Spinal cord (tissue), 10 donors: ENCODE measurements around the gene ELOVL4. TPM values are rescaled to one million over a fixed set of nuclear protein-coding genes. Genes with fewer than 3 reads are reported as not detected.

Source experiments
- DNase-seq, 6 donors: peaks; one replicate each; pipeline versions ENCODE4 v3.0.0 to v3.0.0-alpha.2; 2013 to 2015; ENCODE audit warnings: low spot score in 6 of 6, low read depth in 4 of 6
- H3K27ac ChIP-seq: one replicate; pipeline ENCODE4 v1.5.1; 2013; ENCODE audit warnings: low read depth, low read length, control low read depth
- H3K27me3 ChIP-seq: one replicate; pipeline ENCODE4 v1.6.1; 2013; ENCODE audit warnings: low read length; ENCODE audit not compliant: control insufficient read depth, insufficient read depth
- H3K36me3 ChIP-seq: one replicate; pipeline ENCODE4 v1.6.1; 2013; ENCODE audit warnings: low read length; ENCODE audit not compliant: control insufficient read depth, insufficient read depth
- H3K4me1 ChIP-seq: one replicate; pipeline ENCODE4 v1.6.1; 2013; ENCODE audit warnings: low read length; ENCODE audit not compliant: control insufficient read depth, insufficient read depth
- H3K4me3 ChIP-seq: one replicate; pipeline ENCODE4 v1.5.1; 2013; ENCODE audit warnings: low read depth, low read length, control low read depth
- H3K9me3 ChIP-seq: one replicate; pipeline ENCODE4 v1.6.1; 2013; ENCODE audit warnings: low read length; ENCODE audit not compliant: control insufficient read depth, insufficient read depth
- WGBS: methylation state at CpG from one replicate; pipeline ENCODE4 v1.1.5; 2013; ENCODE audit warnings: missing lambda C conversion rate; ENCODE audit not compliant: insufficient coverage; 5-methylcytosine and 5-hydroxymethylcytosine counted together
- polyA plus RNA-seq, 2 donors: library from polyadenylated mRNA; unstranded; fragments of 120-200 nt; gene quantifications; one replicate each; pipeline ENCODE4 v1.2.1, GENCODE V29; 2013; ENCODE audit not compliant: insufficient read length in 2 of 2
- total RNA-seq, 2 donors: library from RNA; depleted of rRNA in 1 of 2; stranded (reverse); fragments of 120-200 nt in 1 of 2; fragments of >200 nt in 1 of 2; gene quantifications; one replicate each; pipeline versions ENCODE4 v1.2.3 to v1.2.4, GENCODE V29; 2013 to 2014
- donor health status: healthy.

Gene ELOVL4
- total and polyA plus RNA-seq, 4 donors = 11.0 to 78.2 (median 63.4) TPM

DNA sequence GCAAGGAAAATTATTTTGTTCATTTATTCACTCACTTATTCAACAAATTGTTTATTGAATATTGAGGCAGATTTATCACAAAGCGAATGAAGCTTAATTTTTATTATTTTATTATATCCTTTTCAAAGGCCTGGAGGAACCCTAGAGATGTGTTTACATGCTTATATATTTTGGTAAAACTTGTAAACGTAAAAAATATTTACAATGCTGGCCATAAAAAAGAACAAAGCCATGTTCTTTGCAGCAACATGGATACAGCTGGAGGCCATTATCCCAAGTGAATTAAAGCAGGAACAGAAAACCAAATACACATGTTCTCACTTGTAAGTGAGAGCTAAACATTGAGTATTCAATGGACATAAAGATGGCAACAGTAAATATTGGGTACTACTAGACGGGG lies 58.8 kb downstream of the ELOVL4 start:
- WGBS = no CpG with 5 or more reads among the region's 3 CpGs
- Histone ChIP-seq H3K4me1 (no peaks in the 10 kb centered on the region), H3K27ac (no peak overlapping the region), H3K9me3 (no peaks in the 10 kb centered on the region), H3K27me3 (no peaks in the 10 kb centered on the region), H3K4me3 (no peak overlapping the region), H3K36me3 (no peaks in the 10 kb centered on the region)
- no peak for DNase-seq

DNA sequence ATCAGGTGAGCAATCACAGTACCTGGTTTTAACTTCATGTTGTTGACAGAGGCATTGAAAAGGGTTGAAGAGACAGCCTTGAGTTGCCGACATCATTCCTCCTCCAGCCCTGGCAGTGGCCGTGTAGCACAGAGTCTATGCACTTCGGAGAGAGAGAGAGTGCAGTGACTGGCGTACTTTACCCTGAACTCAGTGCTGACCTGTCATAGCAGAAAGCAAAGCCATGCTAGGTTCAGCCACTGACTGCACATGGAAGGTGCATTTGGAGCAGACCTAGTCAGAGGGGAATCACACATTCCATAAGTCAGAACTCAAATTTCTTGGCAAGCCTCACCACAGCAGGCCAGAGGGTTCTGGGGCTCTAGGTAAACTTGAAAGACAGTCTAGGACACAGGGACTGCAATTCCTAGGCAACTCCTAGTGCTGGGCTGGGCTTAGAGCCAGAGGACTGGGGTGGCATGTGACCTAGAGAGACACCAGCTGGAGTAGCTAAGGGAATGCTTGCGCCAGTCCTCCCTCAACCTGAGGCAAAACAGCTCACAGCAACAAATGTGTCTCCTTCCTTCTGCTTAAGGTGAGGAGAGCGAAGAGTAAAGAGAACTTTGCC lies 69.1 kb downstream of the ELOVL4 start:
- 100% methylated on average over 4 of the region's 6 CpGs for WGBS
- Histone ChIP-seq H3K9me3 (peaks cover 1% of the 10 kb centered on the region), H3K36me3 (no peaks in the 10 kb centered on the region), H3K27me3 (no peaks in the 10 kb centered on the region), H3K4me1 (no peaks in the 10 kb centered on the region), H3K27ac (no peak overlapping the region), H3K4me3 (no peak overlapping the region)
- no peak for DNase-seq

DNA sequence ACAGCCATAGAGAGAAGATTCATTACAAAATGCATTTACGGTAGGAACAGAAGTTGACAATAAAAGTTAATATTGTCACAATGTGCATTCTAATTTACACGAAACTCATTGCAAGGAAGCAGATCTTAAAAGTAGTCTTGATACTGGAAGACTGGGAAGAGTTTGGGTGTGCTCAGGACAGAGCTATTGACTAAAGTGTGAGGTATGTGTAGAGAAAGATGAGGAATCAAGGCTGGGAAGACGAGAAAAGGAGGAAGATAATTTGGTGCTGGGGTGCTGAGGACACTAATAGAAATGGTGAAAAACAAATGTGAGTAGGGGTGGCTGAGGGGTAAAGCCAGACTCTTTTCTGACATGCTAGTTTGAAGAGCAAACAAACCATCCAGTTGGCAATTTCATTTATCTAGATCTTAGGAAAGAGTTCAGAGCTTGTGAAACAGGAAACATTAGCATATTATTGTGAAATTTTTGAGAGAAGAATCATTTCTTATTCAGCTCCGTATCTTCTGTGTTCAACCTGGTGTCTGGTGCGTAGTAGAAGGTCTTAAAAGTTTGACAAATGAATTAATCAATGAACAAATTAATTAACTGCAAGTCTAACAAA lies 72.7 kb downstream of the ELOVL4 start:
- Histone ChIP-seq H3K27ac (no peak overlapping the region), H3K4me1 (peaks cover 2% of the 10 kb centered on the region), H3K9me3 (no peaks in the 10 kb centered on the region), H3K27me3 (no peaks in the 10 kb centered on the region), H3K36me3 (no peaks in the 10 kb centered on the region), H3K4me3 (no peak overlapping the region)
- DNase-seq = no peak
- WGBS = 97% methylated on average over 4 of the region's 5 CpGs

DNA sequence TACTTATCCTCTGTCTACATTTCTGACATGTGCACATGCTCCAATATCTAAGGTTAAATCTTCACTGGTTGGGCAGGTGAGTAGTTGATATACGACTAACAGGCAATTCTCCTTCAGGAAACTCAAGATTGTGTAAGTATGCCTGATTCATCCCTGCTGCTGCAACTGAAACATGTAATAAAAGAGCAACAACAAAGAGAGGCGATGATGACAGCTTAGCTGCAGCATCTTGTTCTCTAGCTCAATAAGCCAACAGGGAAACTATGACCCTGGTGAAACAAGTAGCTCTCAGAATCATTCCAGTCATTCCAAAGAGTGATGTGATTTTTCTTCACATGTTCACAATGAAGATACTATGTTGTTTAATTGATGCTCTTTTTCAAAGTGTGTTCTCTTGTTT lies 74.4 kb downstream of the ELOVL4 start:
- no peak overlapping the region for H3K27ac ChIP-seq
- no peak for DNase-seq

DNA sequence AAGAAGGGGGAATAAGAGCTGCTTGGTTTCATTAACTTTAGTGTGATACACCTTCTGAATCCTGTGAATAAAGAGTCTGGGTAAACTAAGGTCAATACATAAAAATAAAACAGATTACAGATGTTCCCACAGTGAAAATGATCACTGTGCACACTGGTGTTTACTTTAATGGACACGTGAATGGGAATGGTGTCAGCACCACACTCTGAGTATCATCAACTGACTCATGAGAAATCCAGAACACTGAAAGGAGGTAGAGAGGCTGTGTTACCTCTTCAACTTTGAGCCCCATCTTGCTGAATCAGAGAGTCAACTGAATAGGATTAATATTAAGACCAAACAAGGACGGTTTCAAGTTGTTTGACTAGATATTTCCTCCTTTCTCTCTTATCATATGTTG lies 75.0 kb downstream of the ELOVL4 start:
- 90% methylated on average over 2 of the region's 2 CpGs for whole genome bisulfite sequencing
- no peaks in the 10 kb centered on the region for H3K27me3 ChIP-seq
- H3K4me3 ChIP-seq = no peak overlapping the region
- H3K27ac ChIP-seq = no peak overlapping the region
- H3K4me1 ChIP-seq = peaks cover 5% of the 10 kb centered on the region
- no peaks in the 10 kb centered on the region for H3K9me3 ChIP-seq
- H3K36me3 ChIP-seq = no peaks in the 10 kb centered on the region
- DNase-seq = no peak

More for the DNA sequence above, 74.4 kb downstream of the ELOVL4 start:
- Histone ChIP-seq H3K36me3 (no peaks in the 10 kb centered on the region), H3K4me1 (peaks cover 5% of the 10 kb centered on the region), H3K4me3 (no peak overlapping the region), H3K27me3 (no peaks in the 10 kb centered on the region), H3K9me3 (no peaks in the 10 kb centered on the region)
- 88% methylated on average over 1 of the region's 2 CpGs for WGBS

DNA sequence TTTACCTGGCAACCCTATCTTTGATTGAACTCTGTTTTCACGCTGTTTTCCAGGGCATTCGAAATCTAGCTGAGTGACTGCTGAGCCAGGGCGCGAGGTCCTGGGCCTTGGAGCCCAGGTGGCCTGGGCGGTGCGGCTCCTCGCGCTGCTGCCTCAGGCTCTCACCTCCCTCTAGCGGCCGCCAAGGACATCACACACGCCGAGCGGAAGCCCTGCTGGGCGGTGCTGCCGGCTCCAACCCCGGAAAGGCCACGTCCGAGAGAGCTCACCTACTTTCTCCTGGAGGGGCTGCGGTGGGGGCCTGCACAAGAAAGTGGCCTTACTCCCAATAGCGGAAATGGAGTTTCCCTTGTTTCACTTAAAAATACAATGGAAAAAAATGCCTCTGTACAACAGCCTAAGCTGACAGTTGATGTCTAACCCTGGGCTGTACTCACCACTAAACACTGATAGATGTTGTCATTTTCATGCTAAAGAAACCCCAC lies 77.7 kb downstream of the ELOVL4 start:
- Histone ChIP-seq H3K4me3 (no peak overlapping the region), H3K9me3 (no peaks in the 10 kb centered on the region), H3K4me1 (peaks cover 5% of the 10 kb centered on the region), H3K27ac (no peak overlapping the region), H3K36me3 (no peaks in the 10 kb centered on the region), H3K27me3 (no peaks in the 10 kb centered on the region)
- DNase-seq = peak in 4 of 6 donors; percentile 43 to 87 (median 68)
- under 1% methylated on average over 18 of the region's 20 CpGs for WGBS

DNA sequence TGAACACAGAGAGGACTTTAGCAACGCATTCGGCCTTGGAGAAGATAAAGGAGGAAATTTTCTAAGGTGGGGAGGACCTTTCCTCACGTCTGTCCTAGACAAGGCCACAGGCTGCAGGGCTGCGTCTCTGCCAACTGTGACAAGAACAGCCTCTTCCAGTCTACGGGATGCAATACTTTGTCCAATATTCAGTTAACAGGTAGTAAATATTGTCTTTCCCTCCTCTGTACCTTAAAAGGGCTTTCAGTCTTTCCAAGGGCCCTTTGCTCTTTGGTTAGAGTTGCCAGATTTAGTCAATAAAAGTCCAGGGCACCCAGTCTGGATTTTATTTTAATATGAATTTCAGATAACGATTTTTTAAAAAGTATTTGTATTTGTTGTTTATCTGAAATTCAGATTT lies 78.2 kb downstream of the ELOVL4 start:
- Histone ChIP-seq H3K9me3 (no peaks in the 10 kb centered on the region), H3K4me3 (no peak overlapping the region), H3K27ac (no peak overlapping the region), H3K4me1 (peaks cover 5% of the 10 kb centered on the region), H3K27me3 (no peaks in the 10 kb centered on the region), H3K36me3 (no peaks in the 10 kb centered on the region)
- DNase-seq = no peak
- WGBS = 75% methylated on average over 3 of the region's 6 CpGs

DNA sequence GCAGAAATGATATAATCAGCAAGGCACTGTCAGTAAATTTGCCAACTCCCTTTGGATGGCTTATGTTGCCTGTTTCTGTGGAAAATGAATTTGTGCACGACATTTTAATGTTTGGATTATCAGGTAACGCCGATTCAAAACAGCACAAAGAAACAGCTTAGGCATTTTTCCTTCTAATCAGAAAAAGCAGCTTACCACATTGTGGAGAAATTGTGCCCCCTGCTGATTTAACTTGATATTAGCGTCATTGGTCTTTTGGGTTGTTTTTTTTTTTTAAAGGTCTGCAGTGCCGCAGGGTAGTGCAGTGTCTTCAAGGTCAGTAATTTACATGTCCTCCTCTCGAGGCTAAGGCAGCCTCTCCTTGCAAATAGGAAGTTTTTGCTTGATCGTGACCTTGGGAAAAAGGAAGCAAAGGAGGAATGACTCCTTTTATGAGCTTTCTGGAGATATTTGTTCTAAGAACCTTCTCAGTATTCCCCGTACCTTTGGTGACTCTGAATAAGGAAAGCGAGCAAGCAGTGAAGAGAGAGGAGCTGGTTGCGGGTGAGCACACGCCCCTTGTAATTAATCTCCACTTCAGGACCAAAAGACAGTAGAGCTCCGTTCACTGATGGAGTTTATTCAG lies 79.1 kb downstream of the ELOVL4 start:
- peaks cover 5% of the 10 kb centered on the region for H3K4me1 ChIP-seq
- H3K27ac ChIP-seq = no peak overlapping the region
- no peaks in the 10 kb centered on the region for H3K9me3 ChIP-seq
- peak; percentile 72 to 97 (median 80) for DNase-seq
- H3K4me3 ChIP-seq = peak overlapping the region; percentile 16
- 28% methylated on average over 7 of the region's 12 CpGs for WGBS
- no peaks in the 10 kb centered on the region for H3K36me3 ChIP-seq
- H3K27me3 ChIP-seq = no peaks in the 10 kb centered on the region
